ENCODE data around the gene COPRS.

Gene COPRS

DNA sequence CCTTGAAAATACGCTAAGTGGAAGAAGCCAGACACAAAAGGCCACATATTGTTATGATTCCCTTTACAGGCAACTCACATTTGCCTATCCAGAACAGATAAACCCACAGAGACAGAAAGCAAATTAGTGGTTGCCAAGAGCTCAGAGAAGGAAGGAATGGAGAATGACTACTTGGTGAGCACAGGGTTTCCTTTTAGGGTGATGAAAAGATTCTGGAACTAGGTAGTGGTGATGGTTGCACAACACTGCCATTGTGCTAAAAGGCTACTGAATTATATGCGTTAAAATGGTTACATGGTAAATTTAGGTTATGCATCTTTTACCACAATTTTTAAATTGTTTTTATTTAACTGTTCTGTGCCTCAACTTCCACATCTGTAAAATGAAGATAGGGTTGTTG is 4.4 kb downstream of the COPRS start:
- Histone ChIP-seq H3F3A (ENCODE audit: low read depth) (no peaks in the 10 kb centered on the region), H3K4me2 (ENCODE audit: low read depth, low read length, poor library complexity, severe bottlenecking) (no peak overlapping the region), H3K9ac (ENCODE audit: low read depth, low read length, poor library complexity, severe bottlenecking) (no peak overlapping the region), H3K4me3 (ENCODE audit: low read length, poor library complexity, severe bottlenecking) (no peak overlapping the region), H3K79me2 (ENCODE audit: insufficient read depth, low read length) (peaks cover 26% of the 10 kb centered on the region; the same call in 1 of the 2 replicates), H3K9me2 (replicated peaks; ENCODE audit: low read depth, low read length) (no peaks in the 10 kb centered on the region), H3K27me3 (ENCODE audit: insufficient read depth, low read length, poor library complexity, severe bottlenecking) (no peaks in the 10 kb centered on the region), H3K4me1 (ENCODE audit: insufficient read depth, low read length, poor library complexity, severe bottlenecking) (peaks cover 13% of the 10 kb centered on the region), H4K20me1 (ENCODE audit: insufficient read depth, low read length, poor library complexity, severe bottlenecking) (peaks cover 8% of the 10 kb centered on the region), H3K36me3 (ENCODE audit: insufficient read depth, low read length) (peaks cover 11% of the 10 kb centered on the region; the same call in 1 of the 2 replicates), H2AFZ (ENCODE audit: low read length) (no peak overlapping the region), H3K9me3 (ENCODE audit: insufficient read depth, low read depth, low read length) (no peaks in the 10 kb centered on the region)
- TF ChIP-seq EZH2phosphoT487 (IDR thresholded peaks at IDR 0.05; ENCODE audit: borderline replicate concordance): no peak
- TF ChIP-seq, protein P1, sequence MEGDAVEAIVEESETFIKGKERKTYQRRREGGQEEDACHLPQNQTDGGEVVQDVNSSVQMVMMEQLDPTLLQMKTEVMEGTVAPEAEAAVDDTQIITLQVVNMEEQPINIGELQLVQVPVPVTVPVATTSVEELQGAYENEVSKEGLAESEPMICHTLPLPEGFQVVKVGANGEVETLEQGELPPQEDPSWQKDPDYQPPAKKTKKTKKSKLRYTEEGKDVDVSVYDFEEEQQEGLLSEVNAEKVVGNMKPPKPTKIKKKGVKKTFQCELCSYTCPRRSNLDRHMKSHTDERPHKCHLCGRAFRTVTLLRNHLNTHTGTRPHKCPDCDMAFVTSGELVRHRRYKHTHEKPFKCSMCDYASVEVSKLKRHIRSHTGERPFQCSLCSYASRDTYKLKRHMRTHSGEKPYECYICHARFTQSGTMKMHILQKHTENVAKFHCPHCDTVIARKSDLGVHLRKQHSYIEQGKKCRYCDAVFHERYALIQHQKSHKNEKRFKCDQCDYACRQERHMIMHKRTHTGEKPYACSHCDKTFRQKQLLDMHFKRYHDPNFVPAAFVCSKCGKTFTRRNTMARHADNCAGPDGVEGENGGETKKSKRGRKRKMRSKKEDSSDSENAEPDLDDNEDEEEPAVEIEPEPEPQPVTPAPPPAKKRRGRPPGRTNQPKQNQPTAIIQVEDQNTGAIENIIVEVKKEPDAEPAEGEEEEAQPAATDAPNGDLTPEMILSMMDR (conservative IDR thresholded peaks at IDR 0.05; ENCODE audit: low read length): no peak

DNA sequence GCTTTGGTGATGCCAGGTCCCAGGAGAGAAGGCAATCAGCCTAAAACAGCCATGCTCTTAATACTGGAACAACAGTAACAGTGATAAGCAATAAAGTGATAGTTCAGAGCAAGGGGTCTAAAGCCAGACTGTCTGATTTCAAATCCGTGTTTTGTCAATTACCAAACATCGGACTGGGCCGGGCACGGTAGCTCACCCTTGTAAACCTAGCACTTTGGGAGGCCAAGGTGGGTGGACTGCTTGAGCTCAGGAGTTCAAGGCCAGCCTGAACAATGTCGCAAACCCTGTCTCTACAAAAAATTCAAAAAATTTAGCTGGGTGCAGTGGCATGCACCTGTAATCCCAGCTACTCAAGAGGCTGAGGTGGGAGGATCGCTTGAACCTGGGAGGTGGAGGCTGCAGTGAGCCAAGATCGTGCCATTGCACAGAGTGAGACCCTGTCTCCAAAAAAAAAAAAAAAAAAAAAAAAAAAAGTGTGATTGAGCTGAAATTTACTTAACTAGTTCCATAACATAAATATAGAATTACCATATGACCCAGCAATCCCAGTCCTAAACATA is 5.1 kb downstream of the COPRS start:
- H3K9ac ChIP-seq (ENCODE audit: low read depth, low read length, poor library complexity, severe bottlenecking): no peak overlapping the region
- no peak overlapping the region for H3K4me3 ChIP-seq (ENCODE audit: low read length, poor library complexity, severe bottlenecking)
- peaks cover 8% of the 10 kb centered on the region for H4K20me1 ChIP-seq (ENCODE audit: insufficient read depth, low read length, poor library complexity, severe bottlenecking)
- H3K9me2 ChIP-seq (replicated peaks; ENCODE audit: low read depth, low read length): no peaks in the 10 kb centered on the region
- H3K4me2 ChIP-seq (ENCODE audit: low read depth, low read length, poor library complexity, severe bottlenecking): no peak overlapping the region
- H3K79me2 ChIP-seq (ENCODE audit: insufficient read depth, low read length): peaks cover 26% of the 10 kb centered on the region; the same call in 1 of the 2 replicates
- H3F3A ChIP-seq (ENCODE audit: low read depth): no peaks in the 10 kb centered on the region
- no peak overlapping the region for H2AFZ ChIP-seq (ENCODE audit: low read length)
- peaks cover 11% of the 10 kb centered on the region; the same call in 1 of the 2 replicates for H3K36me3 ChIP-seq (ENCODE audit: insufficient read depth, low read length)
- TF ChIP-seq EZH2phosphoT487 (IDR thresholded peaks at IDR 0.05; ENCODE audit: borderline replicate concordance): no peak
- TF ChIP-seq, protein P1 (conservative IDR thresholded peaks at IDR 0.05; ENCODE audit: low read length): no peak
- H3K4me1 ChIP-seq (ENCODE audit: insufficient read depth, low read length, poor library complexity, severe bottlenecking): peaks cover 13% of the 10 kb centered on the region
- H3K9me3 ChIP-seq (ENCODE audit: insufficient read depth, low read depth, low read length): no peaks in the 10 kb centered on the region
- H3K27me3 ChIP-seq (ENCODE audit: insufficient read depth, low read length, poor library complexity, severe bottlenecking): no peaks in the 10 kb centered on the region

DNA sequence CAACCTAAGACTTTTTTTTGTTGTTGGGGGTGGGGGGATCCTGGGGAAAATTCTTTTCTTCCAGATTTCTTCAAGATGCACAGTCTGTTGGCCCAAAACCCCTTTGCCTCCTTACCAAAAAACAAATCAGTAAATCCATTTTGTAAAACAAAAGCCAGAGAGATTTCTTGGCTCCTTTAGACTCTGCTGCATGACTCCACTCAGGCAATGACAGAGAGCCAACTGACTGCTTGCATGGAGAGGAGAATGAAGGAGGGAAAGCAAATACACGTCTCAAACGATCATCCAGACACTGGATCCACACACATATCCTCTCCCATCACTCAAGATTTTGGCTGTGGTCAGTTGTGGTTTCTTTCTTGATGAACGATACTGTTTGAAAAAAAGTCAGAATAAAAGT is 13.8 kb downstream of the COPRS start:
- TF ChIP-seq, protein P1 (conservative IDR thresholded peaks at IDR 0.05; ENCODE audit: low read length): no peak
- TF ChIP-seq EZH2phosphoT487 (IDR thresholded peaks at IDR 0.05; ENCODE audit: borderline replicate concordance): no peak
- H2AFZ ChIP-seq (ENCODE audit: low read length): no peak overlapping the region

More for the DNA sequence above, 13.8 kb downstream of the COPRS start:
- Histone ChIP-seq H3K4me3 (ENCODE audit: low read length, poor library complexity, severe bottlenecking) (no peak overlapping the region), H3F3A (ENCODE audit: low read depth) (no peaks in the 10 kb centered on the region), H4K20me1 (ENCODE audit: insufficient read depth, low read length, poor library complexity, severe bottlenecking) (no peaks in the 10 kb centered on the region), H3K36me3 (ENCODE audit: insufficient read depth, low read length) (no peaks in the 10 kb centered on the region), H3K9ac (ENCODE audit: low read depth, low read length, poor library complexity, severe bottlenecking) (no peak overlapping the region), H3K4me2 (ENCODE audit: low read depth, low read length, poor library complexity, severe bottlenecking) (no peak overlapping the region), H3K4me1 (ENCODE audit: insufficient read depth, low read length, poor library complexity, severe bottlenecking) (peaks cover 8% of the 10 kb centered on the region), H3K9me2 (replicated peaks; ENCODE audit: low read depth, low read length) (no peaks in the 10 kb centered on the region), H3K79me2 (ENCODE audit: insufficient read depth, low read length) (no peaks in the 10 kb centered on the region), H3K27me3 (ENCODE audit: insufficient read depth, low read length, poor library complexity, severe bottlenecking) (no peaks in the 10 kb centered on the region), H3K9me3 (ENCODE audit: insufficient read depth, low read depth, low read length) (no peaks in the 10 kb centered on the region)
